ENCODE data around the gene AIPL1.
A peak's percentile ranks its signal among the peaks of the same experiment; 100 is the strongest.

The AIPL1 gene

GRCh38 chr17:6448473-6448872 lies 13.6 kb upstream of the AIPL1 start:
- TF ChIP-seq CTCF (IDR thresholded peaks at IDR 0.05; ENCODE audit: insufficient read depth, low read depth, low read length, missing control alignments) = no peak

GRCh38 chr17:6446516-6447100 lies 11.7 kb upstream of the AIPL1 start:
- TF ChIP-seq CTCF (IDR thresholded peaks at IDR 0.05; ENCODE audit: insufficient read depth, low read depth, low read length, missing control alignments) = no peak
- no peak overlapping the region for H3K4me3 ChIP-seq (ENCODE audit: low read depth, low read length)
- DNase-seq (ENCODE audit: low read depth) = no peak

More at GRCh38 chr17:6448473-6448872, 13.6 kb upstream of the AIPL1 start:
- DNase-seq (ENCODE audit: low read depth) = no peak
- H3K4me3 ChIP-seq (ENCODE audit: low read depth, low read length) = no peak overlapping the region

GRCh38 chr17:6444571-6445335 lies 9.8 kb upstream of the AIPL1 start:
- TF ChIP-seq CTCF (IDR thresholded peaks at IDR 0.05; ENCODE audit: insufficient read depth, low read depth, low read length, missing control alignments) = no peak
- peak overlapping the region; percentile 48 for H3K4me3 ChIP-seq (ENCODE audit: low read depth, low read length)
- no peak for DNase-seq (ENCODE audit: low read depth)

GRCh38 chr17:6443692-6444570 lies 9.0 kb upstream of the AIPL1 start, which contains the start of gene PIMREG:
TSS of gene PIMREG (plus strand) at chr17:6444455. CDS start at chr17:6445111, 656 bp downstream.
- H3K4me3 ChIP-seq (ENCODE audit: low read depth, low read length) = peak within 1 kb of the TSS; percentile 67
- peak; percentile 92 for DNase-seq (ENCODE audit: low read depth)
- TF ChIP-seq CTCF (IDR thresholded peaks at IDR 0.05; ENCODE audit: insufficient read depth, low read depth, low read length, missing control alignments) = no peak

- no peak for TF ChIP-seq CTCF (IDR thresholded peaks at IDR 0.05; ENCODE audit: insufficient read depth, low read depth, low read length, missing control alignments)
- H3K4me3 ChIP-seq (ENCODE audit: low read depth, low read length) = no peak overlapping the region
These were observed 7.9 kb upstream of the AIPL1 start for GRCh38 chr17:6442775-6443174.

GRCh38 chr17:6439951-6440350 lies 5.0 kb upstream of the AIPL1 start:
- H3K4me3 ChIP-seq (ENCODE audit: low read depth, low read length) = no peak overlapping the region
- TF ChIP-seq CTCF (IDR thresholded peaks at IDR 0.05; ENCODE audit: insufficient read depth, low read depth, low read length, missing control alignments) = no peak
- DNase-seq (ENCODE audit: low read depth) = no peak

More at GRCh38 chr17:6442775-6443174, 7.9 kb upstream of the AIPL1 start:
- no peak for DNase-seq (ENCODE audit: low read depth)

Data from GM12865 (cell line).